Fibroblast of skin of right biceps (primary cell): Measurements from ENCODE around the gene CELSR1.

Experiments used
- DNase-seq: peaks from one replicate; pipeline ENCODE4 v3.0.0-alpha.2; 2013

CELSR1 gene

GRCh38 chr22:46392137-46392844 is 145.1 kb downstream of the CELSR1 start:
- DNase-seq: no peak

GRCh38 chr22:46391486-46392136 is 145.8 kb downstream of the CELSR1 start:
- no peak for DNase-seq

- peak; percentile 65 for DNase-seq
Measured at GRCh38 chr22:46390652-46391301, 146.6 kb downstream of the CELSR1 start.

- DNase-seq: no peak
Measured at GRCh38 chr22:46390105-46390651, 147.2 kb downstream of the CELSR1 start.

GRCh38 chr22:46389081-46389480 is 148.3 kb downstream of the CELSR1 start:
- no peak for DNase-seq

- no peak for DNase-seq
Measured at GRCh38 chr22:46388647-46389046, 148.8 kb downstream of the CELSR1 start.

- DNase-seq: no peak
Measured at GRCh38 chr22:46387748-46388147, 149.7 kb downstream of the CELSR1 start.

GRCh38 chr22:46386312-46386711 is 151.1 kb downstream of the CELSR1 start:
- no peak for DNase-seq

GRCh38 chr22:46382524-46382923 is 154.9 kb downstream of the CELSR1 start:
- DNase-seq: no peak

GRCh38 chr22:46381731-46382130 is 155.7 kb downstream of the CELSR1 start:
- DNase-seq: no peak

- DNase-seq: peak; percentile 11
Measured at GRCh38 chr22:46381142-46381541, 156.3 kb downstream of the CELSR1 start.

- DNase-seq: no peak
Measured at GRCh38 chr22:46380581-46380980, 156.8 kb downstream of the CELSR1 start.

GRCh38 chr22:46380069-46380468 is 157.4 kb downstream of the CELSR1 start:
- no peak for DNase-seq

GRCh38 chr22:46379066-46379930 is 158.1 kb downstream of the CELSR1 start:
- no peak for DNase-seq

GRCh38 chr22:46378426-46379065 is 158.9 kb downstream of the CELSR1 start:
- DNase-seq: no peak

- no peak for DNase-seq
Measured at GRCh38 chr22:46377525-46378425, 159.6 kb downstream of the CELSR1 start.

GRCh38 chr22:46376908-46377524 is 160.4 kb downstream of the CELSR1 start:
- no peak for DNase-seq

GRCh38 chr22:46376111-46376510 is 161.3 kb downstream of the CELSR1 start:
- no peak for DNase-seq

- no peak for DNase-seq
Measured at GRCh38 chr22:46374663-46375474, 162.6 kb downstream of the CELSR1 start.
